GM19455 (cell line): ENCODE data around the gene SUGP2.
A peak's percentile ranks its signal among the peaks of the same experiment; 100 is the strongest.
"Not testable (repeated sequence)": the region's sequence is repeated elsewhere in the genome, so short reads cannot be mapped to it uniquely, and the experiment has no call there.

Experiments
- ATAC-seq: cut with Tn5 transposase; IDR thresholded peaks from one replicate; pipeline ENCODE4 v1.9.1; 2021; ENCODE audit not compliant: unreplicated experiment

The SUGP2 gene

GRCh38 chr19:19033176-19033425 is 216 bp downstream of the SUGP2 start:
- ATAC-seq: peak; percentile 27

GRCh38 chr19:19032420-19033175 is 719 bp downstream of the SUGP2 start:
- ATAC-seq: no peak

GRCh38 chr19:19031891-19032290 is 1.4 kb downstream of the SUGP2 start:
- ATAC-seq: no peak

- no peak for ATAC-seq
Measured at GRCh38 chr19:19028526-19028925, 4.8 kb downstream of the SUGP2 start.

- ATAC-seq: no peak
Measured at GRCh38 chr19:19027228-19027627, 6.1 kb downstream of the SUGP2 start.

GRCh38 chr19:19026299-19026971 is 6.9 kb downstream of the SUGP2 start:
- no peak for ATAC-seq

- no peak for ATAC-seq
Measured at GRCh38 chr19:19025861-19026260, 7.5 kb downstream of the SUGP2 start.

GRCh38 chr19:19023376-19023775 is 9.9 kb downstream of the SUGP2 start:
- ATAC-seq: not testable (repeated sequence)

GRCh38 chr19:19022380-19022961 is 10.8 kb downstream of the SUGP2 start:
- ATAC-seq: no peak

- ATAC-seq: no peak
Measured at GRCh38 chr19:19021115-19021514, 12.2 kb downstream of the SUGP2 start.

- ATAC-seq: no peak
Measured at GRCh38 chr19:19010551-19010950, 22.8 kb downstream of the SUGP2 start.

- ATAC-seq: no peak
Measured at GRCh38 chr19:19009951-19010350, 23.4 kb downstream of the SUGP2 start.

GRCh38 chr19:19006213-19006612 is 27.1 kb downstream of the SUGP2 start:
- no peak for ATAC-seq

- no peak for ATAC-seq
Measured at GRCh38 chr19:19004144-19004543, 29.2 kb downstream of the SUGP2 start.

GRCh38 chr19:18999896-19000620 is 33.3 kb downstream of the SUGP2 start:
- no peak for ATAC-seq

- ATAC-seq: no peak
Measured at GRCh38 chr19:18999016-18999758, 34.1 kb downstream of the SUGP2 start.

- no peak for ATAC-seq
Measured at GRCh38 chr19:18998276-18998675, 35.0 kb downstream of the SUGP2 start.

- ATAC-seq: no peak
Measured at GRCh38 chr19:18996796-18997394, 36.4 kb downstream of the SUGP2 start.

- ATAC-seq: no peak
Measured at GRCh38 chr19:18996351-18996750, 37.0 kb downstream of the SUGP2 start.

GRCh38 chr19:18995804-18996241 is 37.5 kb downstream of the SUGP2 start:
- ATAC-seq: no peak

GRCh38 chr19:18993115-18993514 is 40.2 kb downstream of the SUGP2 start:
- ATAC-seq: no peak
